GM23338 (cell line): Measurements from ENCODE around the gene PER2.
"Not testable (repeated sequence)": the region's sequence is repeated elsewhere in the genome, so short reads cannot be mapped to it uniquely, and the experiment has no call there.

Experiments
- EZH2 ChIP-seq: fragments of 200-600 bp; sonication (generic); IDR thresholded peaks from one replicate; pipeline ENCODE4 v1.8.0; 2017; ENCODE audit warnings: antibody characterized with exemption, mild to moderate bottlenecking, low read depth; ENCODE audit not compliant: unreplicated experiment
- TF ChIP-seq, protein P1 (sequence below): IDR thresholded peaks from one replicate; pipeline ENCODE4 v1.6.1; 2018; ENCODE audit warnings: antibody characterized with exemption; ENCODE audit not compliant: unreplicated experiment
- TF ChIP-seq, protein P2 (sequence below), 2 experiments: fragments of 200-600 bp in 1 of 2; sonication (generic) in 1 of 2; conservative IDR thresholded peaks; 2 replicates each; pipeline versions ENCODE4 v1.5.1 to v1.6.1; 2016 to 2017; ENCODE audit warnings: antibody characterized with exemption in 2 of 2, low read depth in 2 of 2, mild to moderate bottlenecking in 2 of 2, moderate library complexity in 1 of 2

GRCh38 chr2:238310721-238311120 lies 22.3 kb upstream of the PER2 start:
- TF ChIP-seq, protein P1, sequence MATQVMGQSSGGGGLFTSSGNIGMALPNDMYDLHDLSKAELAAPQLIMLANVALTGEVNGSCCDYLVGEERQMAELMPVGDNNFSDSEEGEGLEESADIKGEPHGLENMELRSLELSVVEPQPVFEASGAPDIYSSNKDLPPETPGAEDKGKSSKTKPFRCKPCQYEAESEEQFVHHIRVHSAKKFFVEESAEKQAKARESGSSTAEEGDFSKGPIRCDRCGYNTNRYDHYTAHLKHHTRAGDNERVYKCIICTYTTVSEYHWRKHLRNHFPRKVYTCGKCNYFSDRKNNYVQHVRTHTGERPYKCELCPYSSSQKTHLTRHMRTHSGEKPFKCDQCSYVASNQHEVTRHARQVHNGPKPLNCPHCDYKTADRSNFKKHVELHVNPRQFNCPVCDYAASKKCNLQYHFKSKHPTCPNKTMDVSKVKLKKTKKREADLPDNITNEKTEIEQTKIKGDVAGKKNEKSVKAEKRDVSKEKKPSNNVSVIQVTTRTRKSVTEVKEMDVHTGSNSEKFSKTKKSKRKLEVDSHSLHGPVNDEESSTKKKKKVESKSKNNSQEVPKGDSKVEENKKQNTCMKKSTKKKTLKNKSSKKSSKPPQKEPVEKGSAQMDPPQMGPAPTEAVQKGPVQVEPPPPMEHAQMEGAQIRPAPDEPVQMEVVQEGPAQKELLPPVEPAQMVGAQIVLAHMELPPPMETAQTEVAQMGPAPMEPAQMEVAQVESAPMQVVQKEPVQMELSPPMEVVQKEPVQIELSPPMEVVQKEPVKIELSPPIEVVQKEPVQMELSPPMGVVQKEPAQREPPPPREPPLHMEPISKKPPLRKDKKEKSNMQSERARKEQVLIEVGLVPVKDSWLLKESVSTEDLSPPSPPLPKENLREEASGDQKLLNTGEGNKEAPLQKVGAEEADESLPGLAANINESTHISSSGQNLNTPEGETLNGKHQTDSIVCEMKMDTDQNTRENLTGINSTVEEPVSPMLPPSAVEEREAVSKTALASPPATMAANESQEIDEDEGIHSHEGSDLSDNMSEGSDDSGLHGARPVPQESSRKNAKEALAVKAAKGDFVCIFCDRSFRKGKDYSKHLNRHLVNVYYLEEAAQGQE, result not testable (repeated sequence)
- TF ChIP-seq, protein P2, sequence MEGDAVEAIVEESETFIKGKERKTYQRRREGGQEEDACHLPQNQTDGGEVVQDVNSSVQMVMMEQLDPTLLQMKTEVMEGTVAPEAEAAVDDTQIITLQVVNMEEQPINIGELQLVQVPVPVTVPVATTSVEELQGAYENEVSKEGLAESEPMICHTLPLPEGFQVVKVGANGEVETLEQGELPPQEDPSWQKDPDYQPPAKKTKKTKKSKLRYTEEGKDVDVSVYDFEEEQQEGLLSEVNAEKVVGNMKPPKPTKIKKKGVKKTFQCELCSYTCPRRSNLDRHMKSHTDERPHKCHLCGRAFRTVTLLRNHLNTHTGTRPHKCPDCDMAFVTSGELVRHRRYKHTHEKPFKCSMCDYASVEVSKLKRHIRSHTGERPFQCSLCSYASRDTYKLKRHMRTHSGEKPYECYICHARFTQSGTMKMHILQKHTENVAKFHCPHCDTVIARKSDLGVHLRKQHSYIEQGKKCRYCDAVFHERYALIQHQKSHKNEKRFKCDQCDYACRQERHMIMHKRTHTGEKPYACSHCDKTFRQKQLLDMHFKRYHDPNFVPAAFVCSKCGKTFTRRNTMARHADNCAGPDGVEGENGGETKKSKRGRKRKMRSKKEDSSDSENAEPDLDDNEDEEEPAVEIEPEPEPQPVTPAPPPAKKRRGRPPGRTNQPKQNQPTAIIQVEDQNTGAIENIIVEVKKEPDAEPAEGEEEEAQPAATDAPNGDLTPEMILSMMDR (conservative IDR thresholded peaks at IDR 0.05; ENCODE audit: low read depth in 2 of 2), result not testable (repeated sequence)
- not testable (repeated sequence) for TF ChIP-seq EZH2
